KOPT-K1 (cell line): ENCODE data around the gene UVSSA.
"Not testable (repeated sequence)": the region's sequence is repeated elsewhere in the genome, so short reads cannot be mapped to it uniquely, and the experiment has no call there.

Source experiments
- H3K27ac ChIP-seq: fragments of 200-600 bp; sonication (generic); 2 replicates; pipeline ENCODE4 v1.5.1; 2016; ENCODE audit warnings: antibody characterized with exemption, mild to moderate bottlenecking, low read depth, low read length; ENCODE audit not compliant: poor library complexity, severe bottlenecking
- H3K36me3 ChIP-seq: fragments of 200-600 bp; sonication (generic); 2 replicates; pipeline ENCODE4 v1.5.1; 2017; ENCODE audit warnings: antibody characterized with exemption, mild to moderate bottlenecking, low read length, moderate library complexity; ENCODE audit not compliant: insufficient read depth
- H3K9me3 ChIP-seq: fragments of 200-600 bp; sonication (generic); 2 replicates; pipeline ENCODE4 v1.5.1; 2017; ENCODE audit warnings: antibody characterized with exemption, low read length, mild to moderate bottlenecking; ENCODE audit not compliant: insufficient read depth, poor library complexity, severe bottlenecking

The UVSSA gene

DNA sequence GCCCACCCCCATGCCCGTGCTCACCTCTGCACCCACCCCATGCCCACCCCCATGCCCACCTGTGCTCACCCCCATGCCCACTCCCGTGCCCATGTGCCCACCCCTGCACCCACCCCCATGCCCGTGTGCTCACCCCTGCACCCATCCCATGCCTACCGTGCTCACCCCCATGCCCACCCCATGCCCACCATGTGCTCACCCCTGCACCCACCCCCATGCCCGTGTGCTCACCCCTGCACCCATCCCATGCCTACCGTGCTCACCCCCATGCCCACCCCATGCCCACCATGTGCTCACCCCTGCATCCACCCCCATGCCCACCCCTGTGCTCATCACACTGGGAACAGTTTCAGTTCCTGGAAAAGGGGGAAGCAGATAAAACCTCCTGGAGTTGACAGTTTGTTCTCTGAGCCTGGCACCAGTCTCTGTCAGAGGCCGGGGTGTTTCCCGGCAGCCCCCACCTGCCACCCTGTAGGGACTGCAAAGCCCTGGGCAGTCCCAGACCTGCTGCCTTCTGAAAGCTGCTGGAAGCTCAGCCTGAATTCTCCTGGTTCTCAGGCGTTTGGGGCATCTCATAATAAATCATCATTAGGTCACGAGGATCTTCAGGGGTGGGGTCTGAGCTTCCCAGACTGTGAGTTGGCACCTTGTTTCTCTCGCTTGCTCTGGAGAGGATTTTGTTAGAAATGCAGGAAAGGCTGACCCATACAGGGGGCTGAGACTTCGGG lies 13.0 kb upstream of the UVSSA start:
- not testable (repeated sequence) for H3K27ac ChIP-seq, H3K9me3 ChIP-seq
- H3K36me3 ChIP-seq = peaks cover 81% of the 10 kb centered on the region

DNA sequence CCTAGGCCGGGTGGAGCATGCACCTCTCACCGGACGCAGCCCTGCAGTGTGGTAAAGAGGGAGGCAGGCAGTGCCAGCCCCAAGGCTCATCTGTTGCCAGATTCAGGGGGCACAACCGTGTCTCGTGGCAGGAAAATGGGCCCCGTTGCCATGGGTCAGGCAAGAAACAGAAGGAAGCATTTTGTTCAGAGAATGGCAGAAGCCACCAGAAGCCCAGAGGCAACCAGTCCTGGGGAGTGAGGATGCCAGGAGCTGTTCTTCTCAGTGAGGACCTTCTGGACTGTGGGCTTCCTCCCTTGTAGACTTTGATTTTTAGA lies 12.5 kb upstream of the UVSSA start:
- no peak overlapping the region for H3K27ac ChIP-seq
- H3K9me3 ChIP-seq = no peaks in the 10 kb centered on the region
- H3K36me3 ChIP-seq = peaks cover 81% of the 10 kb centered on the region

DNA sequence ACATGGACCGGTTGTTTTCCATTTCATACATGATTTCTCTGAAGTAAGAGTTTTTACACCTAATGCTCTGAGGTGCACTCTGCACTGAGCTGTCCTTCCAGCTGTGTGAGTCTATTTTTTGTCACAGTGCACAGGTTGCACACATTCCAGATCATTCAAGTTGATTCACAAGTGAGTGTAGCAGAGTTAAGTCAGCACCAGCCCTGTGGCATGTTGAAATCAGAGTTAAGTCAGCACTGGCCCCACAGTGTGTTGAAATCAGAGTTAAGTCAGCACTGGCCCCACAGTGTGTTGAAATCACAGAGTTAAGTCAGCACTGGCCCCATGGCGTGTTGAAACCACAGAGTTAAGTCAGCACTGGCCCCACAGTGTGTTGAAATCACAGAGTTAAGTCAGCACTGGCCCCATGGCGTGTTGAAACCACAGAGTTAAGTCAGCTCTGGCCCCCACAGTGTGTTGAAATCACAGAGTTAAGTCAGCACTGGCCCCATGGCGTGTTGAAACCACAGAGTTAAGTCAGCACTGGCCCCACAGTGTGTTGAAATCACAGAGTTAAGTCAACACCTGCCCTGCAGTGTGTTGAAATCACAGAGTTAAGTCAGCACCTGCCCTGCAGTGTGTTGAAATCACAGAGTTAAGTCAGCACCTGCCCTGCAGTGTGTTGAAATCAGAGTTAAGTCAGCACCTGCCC lies 11.7 kb upstream of the UVSSA start:
- not testable (repeated sequence) for H3K27ac ChIP-seq, H3K9me3 ChIP-seq
- H3K36me3 ChIP-seq = peaks cover 83% of the 10 kb centered on the region

DNA sequence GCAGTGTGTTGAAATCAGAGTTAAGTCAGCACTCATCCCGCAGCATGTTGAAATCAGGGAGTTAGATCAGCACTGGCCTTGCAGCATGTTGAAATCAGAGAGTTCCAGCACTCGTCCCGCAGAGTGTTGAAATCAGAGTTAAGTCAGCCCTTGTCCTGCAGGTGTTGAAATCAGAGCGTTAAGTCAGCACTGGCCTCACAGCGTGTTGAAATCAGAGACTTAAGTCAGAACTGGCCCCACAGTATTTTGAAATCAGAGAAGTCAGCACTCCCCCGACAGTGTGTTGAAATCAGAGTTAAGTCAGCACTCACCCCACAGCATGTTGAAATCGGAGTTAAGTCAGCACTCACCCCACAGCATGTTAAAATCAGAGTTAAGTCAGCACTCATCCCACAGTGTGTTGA lies 10.9 kb upstream of the UVSSA start:
- H3K36me3 ChIP-seq = peaks cover 90% of the 10 kb centered on the region
- H3K27ac ChIP-seq = no peak overlapping the region
- no peaks in the 10 kb centered on the region for H3K9me3 ChIP-seq

DNA sequence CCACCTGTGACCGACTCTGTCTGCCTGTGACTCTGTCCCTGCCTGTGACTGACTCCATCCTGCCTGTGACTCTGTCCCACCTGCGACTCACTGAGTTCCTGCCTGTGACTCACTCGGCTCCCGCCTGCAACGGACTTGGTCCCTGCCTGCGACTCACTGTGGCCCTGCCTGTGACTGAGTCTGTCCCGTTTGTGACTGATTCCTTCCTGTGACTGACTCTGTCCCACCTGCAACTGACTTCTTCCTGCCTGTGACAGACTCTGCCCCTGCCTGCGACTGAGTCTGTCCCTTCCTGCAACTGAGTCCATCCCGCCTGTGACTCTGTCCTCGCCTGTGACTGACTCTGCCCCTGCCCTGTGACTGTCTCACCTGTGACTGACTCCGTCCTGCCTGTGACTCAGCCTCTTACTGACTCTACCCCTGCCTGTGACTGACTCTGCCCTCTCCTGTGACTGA lies 9.6 kb upstream of the UVSSA start:
- H3K36me3 ChIP-seq = peaks cover 87% of the 10 kb centered on the region
- H3K9me3 ChIP-seq = no peaks in the 10 kb centered on the region
- H3K27ac ChIP-seq = no peak overlapping the region

DNA sequence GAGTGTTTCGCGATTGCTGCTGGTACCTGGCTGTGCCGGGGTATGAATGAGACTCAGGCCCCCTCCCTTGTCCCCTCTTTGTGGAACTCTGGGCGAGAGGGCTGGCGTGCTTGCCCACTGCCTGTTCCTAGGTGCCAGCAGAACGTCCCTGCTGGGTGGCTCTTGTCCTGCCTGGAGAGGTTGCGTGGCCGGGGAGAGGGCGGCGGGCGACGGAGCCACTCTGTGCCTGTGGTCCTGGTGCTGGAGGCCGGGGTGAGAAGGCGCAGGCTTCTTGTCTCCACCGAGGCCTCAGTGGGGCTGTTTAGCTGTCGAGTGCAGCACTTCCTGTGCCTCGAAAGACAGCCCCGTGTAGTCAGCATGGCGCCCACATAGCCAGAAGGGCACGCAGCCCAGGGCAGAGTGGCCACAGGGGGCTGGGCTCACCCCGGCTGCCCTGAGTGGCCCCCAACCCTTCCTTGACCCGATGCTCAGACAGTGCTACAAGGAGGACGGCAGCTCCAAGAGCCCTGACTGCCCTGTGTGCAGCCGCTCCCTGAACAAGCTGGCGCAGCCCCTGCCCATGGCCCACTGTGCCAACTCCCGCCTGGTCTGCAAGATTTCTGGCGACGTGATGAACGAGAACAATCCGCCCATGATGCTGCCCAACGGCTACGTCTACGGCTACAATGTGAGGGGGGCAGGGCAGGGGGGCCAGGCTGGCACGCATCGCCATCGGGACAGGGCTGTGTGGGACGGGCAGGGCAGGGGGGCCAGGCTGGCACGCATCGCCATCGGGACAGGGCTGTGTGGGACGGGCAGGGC lies 8.9 kb upstream of the UVSSA start:
- Histone ChIP-seq H3K9me3 (no peaks in the 10 kb centered on the region), H3K27ac (no peak overlapping the region), H3K36me3 (peaks cover 83% of the 10 kb centered on the region)

DNA sequence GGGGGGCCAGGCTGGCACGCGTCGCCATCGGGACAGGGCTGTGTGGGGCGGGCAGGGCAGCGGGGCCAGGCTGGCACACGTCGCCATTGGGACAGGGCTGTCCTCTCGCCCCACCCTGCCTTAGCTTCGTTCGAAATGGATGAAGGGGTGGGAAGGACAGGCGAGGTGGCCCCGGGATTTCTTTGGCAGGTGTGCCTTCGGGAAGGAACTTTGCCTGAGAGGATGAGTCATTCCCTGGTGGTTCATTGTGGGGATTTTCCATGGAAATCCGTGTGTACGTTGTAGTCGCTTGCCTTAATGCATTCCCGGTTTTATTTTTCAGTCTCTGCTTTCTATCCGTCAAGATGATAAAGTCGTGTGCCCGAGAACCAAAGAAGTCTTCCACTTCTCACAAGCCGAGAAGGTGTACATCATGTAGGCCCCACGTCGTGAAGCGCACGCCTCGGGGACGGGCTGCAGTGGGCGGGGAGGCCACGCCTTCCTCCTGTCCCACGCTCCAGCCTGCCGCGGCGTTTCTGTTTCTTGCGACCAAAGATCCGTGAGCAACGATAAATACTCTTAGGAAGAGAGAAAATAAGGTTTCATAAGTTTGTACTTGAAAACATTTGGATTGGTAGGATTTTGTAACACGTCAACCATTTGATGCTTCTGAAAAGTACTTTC lies 8.1 kb upstream of the UVSSA start:
- Histone ChIP-seq H3K27ac (no peak overlapping the region), H3K9me3 (no peaks in the 10 kb centered on the region), H3K36me3 (peaks cover 80% of the 10 kb centered on the region)

DNA sequence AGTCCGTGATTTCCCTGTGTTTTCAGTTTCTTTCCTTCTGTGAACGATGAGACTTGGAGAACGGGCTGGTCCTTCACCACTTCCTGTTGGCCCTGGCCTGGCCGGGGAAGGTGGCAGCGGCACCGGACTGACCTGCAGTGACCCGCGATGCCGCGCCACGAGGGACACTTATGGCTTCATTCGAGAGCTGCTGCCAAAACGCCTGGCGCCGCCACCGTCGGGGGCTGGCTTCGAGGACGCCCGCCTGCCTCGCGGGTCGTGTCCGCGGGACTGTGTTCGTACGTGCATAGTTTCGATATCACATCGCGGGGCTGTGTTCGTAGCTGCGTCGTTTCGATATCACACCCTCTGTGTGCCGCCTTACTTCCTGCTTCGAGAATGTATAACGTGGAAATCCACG lies 7.5 kb upstream of the UVSSA start:
- Histone ChIP-seq H3K9me3 (no peaks in the 10 kb centered on the region), H3K27ac (no peak overlapping the region), H3K36me3 (peaks cover 75% of the 10 kb centered on the region)

DNA sequence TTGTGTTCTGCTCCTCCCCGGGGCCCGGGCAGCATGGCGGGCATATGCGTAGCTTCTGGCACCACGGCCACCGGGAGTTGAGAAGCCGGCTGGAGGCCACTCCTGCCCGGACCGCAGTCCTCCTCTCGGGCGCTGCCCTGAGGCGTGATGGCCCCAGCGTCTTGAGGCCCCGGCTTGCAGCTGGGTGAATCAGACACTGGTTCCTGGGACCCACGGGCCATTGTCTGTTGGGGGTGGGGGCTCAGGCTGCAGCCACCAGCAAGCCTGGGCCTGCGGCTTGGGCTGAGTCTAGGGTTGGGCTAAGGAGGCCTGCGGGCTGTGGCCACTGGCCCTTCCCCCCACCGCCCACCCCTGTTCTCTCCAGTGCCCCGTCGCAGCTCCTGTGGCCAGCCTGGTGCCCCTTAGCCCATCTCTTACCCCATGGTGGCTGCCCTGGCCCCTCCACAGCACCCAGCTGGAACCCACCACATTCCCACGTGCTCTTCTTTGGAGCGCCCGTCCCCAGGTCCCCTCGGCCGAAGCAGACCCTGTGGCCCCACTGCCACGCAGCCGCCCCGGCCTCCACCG lies 6.7 kb upstream of the UVSSA start:
- Histone ChIP-seq H3K9me3 (no peaks in the 10 kb centered on the region), H3K36me3 (peaks cover 67% of the 10 kb centered on the region), H3K27ac (no peak overlapping the region)

DNA sequence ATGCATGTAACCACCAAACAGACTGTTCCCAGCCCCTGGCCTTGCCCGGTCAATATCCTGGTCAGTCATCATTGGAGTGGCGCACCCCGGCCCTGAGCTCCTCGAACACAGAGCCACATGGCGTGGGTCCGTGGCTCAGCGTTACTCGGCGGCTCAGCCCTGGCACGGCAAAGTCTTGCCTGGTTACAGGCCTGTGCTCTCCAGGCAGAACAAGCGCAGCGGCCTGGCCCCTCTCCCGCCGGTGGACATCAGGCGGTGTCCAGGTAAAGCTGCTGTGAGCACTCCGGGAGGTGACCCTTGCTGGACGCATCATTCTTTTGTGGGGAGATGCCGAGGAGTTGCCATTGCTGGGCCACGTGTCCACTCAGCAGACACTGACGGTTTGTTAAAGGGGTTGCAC lies 6.1 kb upstream of the UVSSA start:
- no peaks in the 10 kb centered on the region for H3K9me3 ChIP-seq
- H3K36me3 ChIP-seq = peaks cover 66% of the 10 kb centered on the region
- H3K27ac ChIP-seq = no peak overlapping the region

DNA sequence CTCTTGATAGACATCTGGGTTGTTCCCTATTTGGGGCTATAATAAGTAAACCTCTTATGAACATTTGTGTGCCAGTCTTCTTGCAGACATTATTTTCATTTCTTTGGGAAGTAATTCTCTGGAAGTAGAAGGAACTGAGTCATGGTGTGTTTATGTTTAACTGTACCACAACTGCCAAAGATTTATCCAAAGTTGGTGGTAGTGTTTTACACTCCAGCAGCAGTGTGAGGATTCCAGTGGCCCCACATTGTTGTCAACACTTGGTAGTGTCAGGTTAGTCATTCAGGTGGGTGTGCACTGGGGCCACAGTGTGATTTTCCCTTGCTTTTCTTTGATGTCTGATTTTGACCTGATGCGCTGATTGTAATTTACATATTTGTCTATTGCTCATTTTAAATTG lies 5.0 kb upstream of the UVSSA start:
- peaks cover 55% of the 10 kb centered on the region for H3K36me3 ChIP-seq
- no peaks in the 10 kb centered on the region for H3K9me3 ChIP-seq
- H3K27ac ChIP-seq = no peak overlapping the region

DNA sequence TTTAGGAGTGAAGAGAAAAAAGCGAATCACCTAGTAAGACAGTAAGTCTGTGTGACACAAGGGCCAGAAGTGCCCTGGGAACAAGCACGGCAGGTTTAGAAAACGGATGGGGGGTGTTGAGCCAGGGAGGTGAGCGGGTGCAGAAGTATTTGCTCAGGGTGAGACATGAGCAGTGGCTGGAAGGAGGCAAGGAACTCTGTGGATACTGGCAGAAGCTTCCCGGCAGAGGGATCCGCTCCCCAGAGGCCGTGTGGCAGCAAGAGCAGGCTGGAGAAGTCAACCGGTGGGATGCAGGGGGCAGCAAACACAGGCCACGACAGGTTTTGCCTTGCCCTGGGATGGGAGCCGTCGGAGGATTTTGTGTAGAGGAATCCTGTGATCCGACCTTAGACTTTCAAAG lies 2.3 kb upstream of the UVSSA start:
- Histone ChIP-seq H3K36me3 (peaks cover 28% of the 10 kb centered on the region), H3K27ac (no peak overlapping the region), H3K9me3 (no peaks in the 10 kb centered on the region)

DNA sequence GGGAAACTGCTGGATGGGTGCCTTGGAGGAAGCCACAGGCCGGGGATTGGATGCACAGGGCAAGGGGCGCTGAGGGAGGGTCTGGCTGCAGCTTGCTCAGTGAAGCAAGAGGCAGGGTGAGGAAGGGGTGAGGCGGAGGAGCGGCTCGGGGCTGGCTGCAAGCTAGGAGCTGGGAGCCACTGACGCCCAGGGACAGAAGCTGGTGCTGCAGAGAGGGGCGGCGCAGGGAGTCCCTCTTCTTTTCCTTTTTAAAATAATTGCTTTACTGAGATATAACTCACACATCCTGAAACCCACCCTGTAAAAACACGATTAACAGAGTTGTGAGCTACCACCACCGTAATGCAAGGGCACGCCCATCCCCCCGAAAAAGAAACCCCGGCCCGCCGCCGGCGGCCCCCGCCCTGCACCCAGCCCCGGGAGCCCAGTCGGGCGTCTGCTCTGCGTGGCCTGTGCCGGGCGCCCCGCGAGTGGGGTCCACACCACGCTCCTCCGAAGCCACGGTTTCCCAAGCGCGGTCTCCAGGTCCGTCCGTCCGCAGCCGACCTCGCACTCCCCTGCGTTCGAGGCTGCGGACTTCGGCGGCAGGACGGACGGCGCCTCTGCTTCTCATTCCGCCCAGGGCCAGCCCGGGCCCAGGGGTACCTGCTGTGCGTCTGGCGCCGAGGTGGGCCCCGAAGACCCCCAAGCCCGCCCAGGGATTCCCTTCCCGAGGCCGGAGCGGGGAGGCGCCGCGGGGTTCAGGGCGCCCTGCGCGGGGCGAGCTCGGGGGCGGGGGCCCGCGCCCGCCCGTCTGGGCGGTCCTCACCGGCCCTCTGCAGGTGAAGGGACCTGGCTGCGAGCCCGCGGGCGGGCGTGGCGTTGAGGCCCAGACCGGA lies 866 bp upstream of the UVSSA start:
- H3K36me3 ChIP-seq = peaks cover 13% of the 10 kb centered on the region
- no peaks in the 10 kb centered on the region for H3K9me3 ChIP-seq
- peak overlapping the region; percentile 83 for H3K27ac ChIP-seq

DNA sequence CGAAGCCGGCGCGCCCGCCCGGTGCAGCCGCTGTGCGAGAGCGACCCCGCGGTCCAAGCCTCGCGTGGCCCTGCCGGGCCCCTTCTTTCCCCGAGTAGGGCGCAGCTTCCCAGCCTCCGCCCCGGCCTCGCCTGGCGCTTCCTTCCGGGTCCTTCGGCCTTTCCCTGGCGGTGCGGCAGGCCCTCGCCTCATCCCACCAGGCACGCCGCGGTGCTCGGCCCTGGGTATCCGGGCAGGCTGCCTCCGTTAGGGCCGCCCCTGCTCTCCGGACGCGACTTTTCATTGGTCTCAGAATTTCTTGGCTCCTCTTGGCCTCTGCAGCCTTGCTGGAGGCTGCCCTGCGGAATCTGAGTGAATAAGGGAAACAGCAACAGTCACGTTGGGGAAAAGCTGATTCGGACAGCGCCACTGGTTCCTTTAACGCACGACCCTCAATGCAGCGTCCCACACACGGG lies 429 bp downstream of the UVSSA start:
- 0 out of 2 replicates have a peak, but pooled peaks cover 3% of the 10 kb centered on the region for H3K36me3 ChIP-seq
- H3K27ac ChIP-seq = peak overlapping the region; percentile 83
- H3K9me3 ChIP-seq = no peaks in the 10 kb centered on the region
